Endodermal cell (in vitro differentiated cells): Measurements from ENCODE around the gene FAM177A1. TPM values are rescaled to one million over a fixed set of nuclear protein-coding genes. Genes with fewer than 3 reads are reported as not detected.

Source experiments
- DNase-seq: peaks from one replicate; pipeline ENCODE4 v3.0.0-alpha.2; 2017
- H3K27ac ChIP-seq: 2 replicates; pipeline ENCODE4 v1.5.1; 2013; ENCODE audit warnings: mild to moderate bottlenecking, low read depth, low read length, moderate library complexity
- H3K27me3 ChIP-seq: 2 replicates; pipeline ENCODE4 v1.6.1; 2013; ENCODE audit warnings: mild to moderate bottlenecking, low read length, moderate library complexity; ENCODE audit not compliant: insufficient read depth, control insufficient read depth, poor library complexity, severe bottlenecking
- H3K36me3 ChIP-seq: 2 replicates; pipeline ENCODE4 v1.7.0; 2013; ENCODE audit warnings: mild to moderate bottlenecking, low read length, moderate library complexity; ENCODE audit not compliant: control insufficient read depth, insufficient read depth
- H3K4me1 ChIP-seq: one replicate; pipeline ENCODE4 v1.7.0; 2013; ENCODE audit warnings: low read length; ENCODE audit not compliant: control insufficient read depth, insufficient read depth
- H3K4me3 ChIP-seq: 2 replicates; pipeline ENCODE4 v1.5.1; 2013; ENCODE audit warnings: mild to moderate bottlenecking, low read length, moderate library complexity
- H3K9ac ChIP-seq: 2 replicates; pipeline ENCODE4 v1.6.1; 2013; ENCODE audit warnings: mild to moderate bottlenecking, low read length, moderate library complexity; ENCODE audit not compliant: poor library complexity, severe bottlenecking; ENCODE audit errors: extremely low read depth
- H3K9me3 ChIP-seq: 2 replicates; pipeline ENCODE4 v1.6.1; 2013; ENCODE audit warnings: mild to moderate bottlenecking, low read length, moderate library complexity; ENCODE audit not compliant: control insufficient read depth
- H3K27ac Mint-ChIP-seq: 2 replicates; pipeline ENCODE4 v1.8.0; 2020; ENCODE audit warnings: mixed read lengths
- H3K27me3 Mint-ChIP-seq: 2 replicates; pipeline ENCODE4 v1.8.0; 2021; ENCODE audit warnings: mild to moderate bottlenecking, mixed read lengths; ENCODE audit not compliant: insufficient read depth
- H3K36me3 Mint-ChIP-seq: 2 replicates; pipeline ENCODE4 v1.8.0; 2020; ENCODE audit warnings: low read depth, mixed read lengths
- H3K4me1 Mint-ChIP-seq: 2 replicates; pipeline ENCODE4 v1.8.0; 2020; ENCODE audit warnings: mixed read lengths
- H3K4me3 Mint-ChIP-seq: 2 replicates; pipeline ENCODE4 v1.8.0; 2020; ENCODE audit warnings: mild to moderate bottlenecking, moderate library complexity, mixed read lengths
- H3K9me3 Mint-ChIP-seq: 2 replicates; pipeline ENCODE4 v1.8.0; 2020; ENCODE audit warnings: mild to moderate bottlenecking, mixed read lengths
- CTCF ChIP-seq: fragments of 200-600 bp; sonication (generic); conservative IDR thresholded peaks from 2 replicates; pipeline ENCODE4 v1.5.0; 2021; ENCODE audit warnings: antibody characterized with exemption, mild to moderate bottlenecking
- WGBS, 2 experiments: methylation state at CpG; one replicate each; pipeline versions ENCODE4 v1.1.5 to v1.1.7; 2013; ENCODE audit warnings: missing lambda C conversion rate in 2 of 2, mixed read lengths in 1 of 2; ENCODE audit not compliant: insufficient coverage in 1 of 2, insufficient read length in 1 of 2; 5-methylcytosine and 5-hydroxymethylcytosine counted together
- total RNA-seq, 2 donors: library from RNA; stranded (reverse); fragmentation: NEBNext Ultra II Directional in 1 of 2; extraction: Animal tissue kit (Norgen Biotek cat#: 25700) in 1 of 2; gene quantifications; 2 replicates in 1 of 2; 3 replicates in 1 of 2; pipeline ENCODE4 v1.2.1, GENCODE V29; 2021

FAM177A1 gene
- total RNA-seq, 2 donors from 2014 or later: 74.8 to 92.3 TPM

DNA sequence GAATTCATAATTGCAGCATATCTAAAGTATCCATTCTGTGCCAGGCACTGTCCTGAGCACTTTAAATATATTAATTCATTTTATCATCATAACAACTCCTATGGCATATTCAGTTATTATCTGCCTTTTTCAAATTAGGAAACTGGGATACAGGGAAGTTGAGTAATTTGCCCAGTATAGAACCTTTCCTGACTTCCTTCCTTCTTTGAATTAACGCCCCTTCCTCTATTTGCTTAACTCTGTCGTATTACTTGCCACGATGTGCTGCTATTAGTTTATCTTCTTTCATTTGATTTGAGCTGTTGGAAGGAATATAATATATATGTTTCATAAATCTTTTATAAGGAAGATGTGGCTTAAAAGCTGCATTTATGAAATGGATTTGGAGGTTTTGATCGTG, 25.4 kb upstream of the FAM177A1 start:
- no peak overlapping the region for H3K4me3 Mint-ChIP-seq
- 80 to 100% methylated on average over 1 to 4 of the region's 4 CpGs for WGBS, 2 experiments

DNA sequence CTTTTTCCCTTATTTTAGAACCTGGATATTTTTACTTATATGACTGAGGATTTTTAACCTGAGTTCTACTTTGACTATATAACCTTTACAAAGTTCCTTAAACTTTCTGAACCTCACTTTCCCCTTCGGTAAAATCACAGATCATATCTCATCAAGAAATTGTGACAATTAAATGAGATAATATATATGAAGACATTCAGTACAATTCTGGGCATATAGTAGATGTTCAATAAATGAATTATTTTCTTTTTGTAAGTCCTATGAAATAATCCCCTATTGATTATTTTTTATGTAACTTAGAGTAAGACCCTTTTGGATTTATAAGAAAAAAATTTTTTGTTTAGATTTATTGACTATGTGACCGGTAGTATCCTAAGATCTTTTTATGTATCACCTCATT, 17.6 kb upstream of the FAM177A1 start:
- WGBS, 2 experiments: no CpG with 5 or more reads among the region's 2 CpGs
- Mint-ChIP-seq H3K27ac (no peak overlapping the region), H3K36me3 (peaks cover 75% of the 10 kb centered on the region), H3K27me3 (no peaks in the 10 kb centered on the region), H3K4me3 (no peak overlapping the region), H3K9me3 (peaks cover 8% of the 10 kb centered on the region), H3K4me1 (no peaks in the 10 kb centered on the region)
- H3K27ac ChIP-seq: no peak overlapping the region
- H3K4me3 ChIP-seq: no peak overlapping the region
- H3K9ac ChIP-seq: no peak overlapping the region
- peaks cover 79% of the 10 kb centered on the region for H3K36me3 ChIP-seq
- H3K9me3 ChIP-seq: peaks cover 21% of the 10 kb centered on the region
- no peaks in the 10 kb centered on the region for H3K27me3 ChIP-seq
- no peak for TF ChIP-seq CTCF
- DNase-seq: no peak
- no peaks in the 10 kb centered on the region for H3K4me1 ChIP-seq

More for the DNA sequence above, 25.4 kb upstream of the FAM177A1 start:
- Histone ChIP-seq H3K4me3 (no peak overlapping the region), H3K36me3 (peaks cover 88% of the 10 kb centered on the region), H3K9me3 (no peaks in the 10 kb centered on the region), H3K4me1 (no peaks in the 10 kb centered on the region), H3K27ac (no peak overlapping the region), H3K27me3 (no peaks in the 10 kb centered on the region), H3K9ac (no peak overlapping the region)
- H3K9me3 Mint-ChIP-seq: no peaks in the 10 kb centered on the region
- no peak for TF ChIP-seq CTCF
- no peak overlapping the region for H3K27ac Mint-ChIP-seq
- no peaks in the 10 kb centered on the region for H3K27me3 Mint-ChIP-seq
- no peaks in the 10 kb centered on the region for H3K4me1 Mint-ChIP-seq
- peaks cover 56% of the 10 kb centered on the region for H3K36me3 Mint-ChIP-seq
- no peak for DNase-seq

- no peak overlapping the region for H3K27ac Mint-ChIP-seq
- Histone ChIP-seq H3K9ac (no peak overlapping the region), H3K4me1 (no peaks in the 10 kb centered on the region), H3K27me3 (no peaks in the 10 kb centered on the region), H3K27ac (no peak overlapping the region), H3K9me3 (peaks cover 39% of the 10 kb centered on the region), H3K36me3 (peaks cover 48% of the 10 kb centered on the region), H3K4me3 (no peak overlapping the region)
- peaks cover 64% of the 10 kb centered on the region for H3K36me3 Mint-ChIP-seq
- H3K4me1 Mint-ChIP-seq: no peaks in the 10 kb centered on the region
- no peak for DNase-seq
- 93 to 100% methylated on average over 2 of the region's 2 CpGs for WGBS, 2 experiments
- no peak for TF ChIP-seq CTCF
- H3K4me3 Mint-ChIP-seq: no peak overlapping the region
- H3K27me3 Mint-ChIP-seq: peaks cover 2% of the 10 kb centered on the region
- H3K9me3 Mint-ChIP-seq: peaks cover 35% of the 10 kb centered on the region
Observed at GRCh38 chr14:35032562-35032961, 13.5 kb upstream of the FAM177A1 start.
